ENCODE results near the gene PTGER4.
"Not testable (repeated sequence)": the region's sequence is repeated elsewhere in the genome, so short reads cannot be mapped to it uniquely, and the experiment has no call there.

PTGER4 gene

DNA sequence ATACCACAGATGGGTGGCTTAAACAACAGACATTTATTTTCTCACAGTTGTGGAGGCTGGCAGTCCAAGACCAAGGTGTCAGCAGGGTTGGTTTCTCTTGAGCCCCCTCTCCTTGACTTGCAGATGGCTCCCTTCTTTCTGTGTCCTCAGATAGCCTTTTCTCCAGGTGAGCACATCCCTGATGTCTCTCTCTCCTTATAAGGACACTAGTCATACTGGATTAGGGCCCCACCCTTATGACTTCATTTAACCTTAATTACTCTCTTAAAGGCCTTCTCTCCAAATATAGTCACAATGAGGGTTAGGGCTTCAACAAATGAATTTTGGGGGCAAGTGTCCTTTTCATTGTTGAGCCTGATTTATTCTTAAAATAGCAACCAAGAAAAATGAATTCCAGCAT, 14.7 kb downstream of the PTGER4 start:
- DNase-seq, result no peak

DNA sequence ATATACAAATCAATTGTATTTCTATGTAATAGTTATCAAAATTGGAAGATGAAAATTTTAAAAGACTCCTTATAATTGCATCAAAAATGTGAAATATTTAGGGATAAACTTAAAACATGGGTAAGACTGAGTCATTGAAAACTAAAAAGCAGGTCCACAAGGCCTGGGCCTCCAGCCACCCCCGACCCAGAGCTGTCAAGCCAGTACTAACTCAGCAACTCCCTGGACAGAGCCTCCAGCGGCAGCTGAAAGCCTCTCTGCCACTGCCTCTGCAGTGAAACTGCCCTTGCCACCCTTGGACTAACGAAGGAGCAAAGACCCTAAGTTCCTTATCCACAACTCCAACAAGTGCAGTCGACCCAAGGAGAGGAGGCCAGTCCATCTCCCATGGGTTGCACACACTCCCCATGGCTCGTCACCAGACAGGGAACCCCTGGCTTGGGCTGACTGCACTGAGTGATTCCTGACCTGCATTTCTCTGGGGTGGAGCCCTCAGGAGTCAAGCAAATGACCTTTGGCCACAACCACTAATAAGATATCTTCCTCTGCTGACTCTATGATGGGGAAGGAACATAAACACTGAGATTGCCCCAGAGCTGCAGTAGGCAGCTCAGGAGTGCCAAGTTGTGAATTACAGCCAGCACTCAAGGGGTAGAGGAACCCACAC, 20.5 kb downstream of the PTGER4 start:
- DNase-seq, result no peak

GRCh38 chr5:40702027-40702426, 22.3 kb downstream of the PTGER4 start:
- not testable (repeated sequence) for DNase-seq

- DNase-seq, result not testable (repeated sequence)
These were observed 25.8 kb downstream of the PTGER4 start for GRCh38 chr5:40705484-40705883.

- not testable (repeated sequence) for DNase-seq
These were observed 30.9 kb downstream of the PTGER4 start for GRCh38 chr5:40710575-40710974.

GRCh38 chr5:40714001-40714400, 34.3 kb downstream of the PTGER4 start:
- no peak for DNase-seq

DNA sequence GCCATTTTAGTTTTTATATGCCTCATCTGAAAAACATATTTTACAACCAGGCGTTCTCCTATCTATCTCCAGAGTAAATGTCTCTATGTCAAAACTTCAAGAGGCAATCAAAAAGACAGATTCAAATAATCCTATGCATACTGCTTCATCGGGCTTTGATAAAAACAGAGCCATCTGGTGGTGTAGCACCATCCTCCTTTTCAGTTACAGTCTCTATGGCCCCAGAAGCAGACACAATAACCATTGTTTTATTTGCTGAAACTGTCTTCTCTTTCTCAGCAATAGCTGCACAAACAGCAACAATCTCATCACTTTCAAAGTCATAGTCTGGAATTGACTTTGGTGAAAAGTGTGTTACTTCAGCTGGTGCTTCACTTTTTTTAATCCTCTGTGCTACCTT, 36.3 kb downstream of the PTGER4 start:
- no peak for DNase-seq

GRCh38 chr5:40716590-40716989, 36.9 kb downstream of the PTGER4 start:
- DNase-seq, result no peak

- no peak for DNase-seq
These were observed 37.6 kb downstream of the PTGER4 start for GRCh38 chr5:40717281-40717680.

DNA sequence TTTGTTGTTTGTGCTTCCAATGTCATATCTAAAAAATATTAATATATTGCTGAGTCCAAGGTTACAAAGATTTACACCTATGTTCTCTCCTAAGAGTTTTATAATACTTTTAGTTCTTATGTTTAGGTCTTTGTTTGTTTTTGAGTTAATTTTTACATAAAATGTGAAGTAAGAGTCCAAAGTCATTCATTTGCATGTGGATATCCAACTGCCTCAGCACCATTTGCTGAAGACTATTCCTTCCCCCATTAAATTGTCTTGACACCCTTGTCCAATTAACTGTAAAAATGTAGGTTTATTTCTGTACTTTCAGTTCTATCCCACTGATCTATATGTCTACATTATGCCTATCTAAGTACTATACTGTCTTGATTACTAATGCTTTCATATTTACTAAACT, 40.4 kb downstream of the PTGER4 start:
- no peak for DNase-seq

GRCh38 chr5:40722497-40722911, 42.8 kb downstream of the PTGER4 start:
- not testable (repeated sequence) for DNase-seq

DNA sequence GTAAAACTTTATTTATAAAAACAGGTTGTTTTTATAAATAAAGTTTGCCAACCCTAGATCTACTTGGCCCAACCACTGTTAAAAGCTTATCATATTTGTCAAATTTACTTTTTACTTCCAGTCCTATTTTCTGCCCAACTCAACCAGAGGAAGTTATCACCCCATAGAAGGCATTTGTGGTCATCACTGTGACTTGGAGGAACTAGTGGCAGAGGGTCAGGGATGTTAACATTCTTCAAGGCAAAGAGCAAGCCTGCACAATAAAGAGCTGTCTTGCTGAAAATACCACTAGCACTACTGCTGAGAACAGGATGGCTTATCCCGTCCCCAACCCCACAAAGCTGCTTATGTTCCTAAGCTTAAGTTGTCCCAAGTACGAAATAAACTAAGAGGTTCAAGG, 53.7 kb downstream of the PTGER4 start:
- no peak for DNase-seq

DNA sequence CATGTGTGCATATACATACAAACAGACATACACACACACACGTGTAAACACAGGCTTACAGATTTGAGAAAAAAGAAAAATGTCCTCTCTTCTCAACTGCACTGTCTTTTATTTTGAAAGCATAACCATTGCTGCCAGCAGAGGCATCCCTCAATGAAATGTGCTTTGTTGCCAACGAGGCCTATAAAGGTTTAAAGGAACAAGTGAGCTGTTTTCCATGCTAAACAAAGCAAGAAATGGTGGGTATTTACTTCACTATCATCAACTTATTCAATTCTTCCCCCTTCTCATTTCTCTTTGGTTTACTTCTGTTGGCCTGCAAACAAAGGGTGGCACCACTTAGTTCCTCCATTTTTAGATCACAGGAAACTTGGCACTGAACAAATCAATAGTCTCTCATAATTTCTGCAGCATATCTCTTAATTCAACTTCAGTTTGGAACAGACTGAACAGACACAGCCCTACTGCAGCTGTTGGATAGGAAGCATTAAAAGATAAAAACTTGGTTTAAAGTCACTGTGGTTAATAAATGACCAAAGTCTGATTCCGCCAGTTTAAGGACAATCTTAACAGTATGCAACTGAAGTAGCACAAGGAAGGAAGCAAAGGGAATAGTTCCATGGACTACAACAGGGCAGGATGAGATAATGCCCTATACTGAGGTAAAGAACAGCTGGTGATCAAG, 54.3 kb downstream of the PTGER4 start:
- DNase-seq, result no peak

DNA sequence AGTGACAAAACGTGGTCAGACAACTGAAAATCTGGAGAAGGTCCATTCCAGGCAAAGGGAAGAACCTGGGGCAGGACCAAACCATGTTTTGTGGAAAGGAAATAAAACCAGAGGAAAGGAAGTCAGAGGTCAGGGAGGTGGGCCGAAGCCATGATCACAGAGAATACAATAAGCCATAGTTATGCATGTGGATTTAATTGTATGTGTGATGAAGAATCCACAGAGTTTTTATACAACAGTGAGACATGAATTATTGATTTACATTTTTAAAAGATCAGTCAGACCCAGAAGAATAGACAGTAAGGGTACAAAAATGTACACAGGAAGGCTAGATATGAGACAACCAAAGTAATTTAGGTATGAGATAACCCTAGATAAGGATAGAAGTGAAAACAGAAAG, 55.3 kb downstream of the PTGER4 start:
- DNase-seq, result no peak

DNA sequence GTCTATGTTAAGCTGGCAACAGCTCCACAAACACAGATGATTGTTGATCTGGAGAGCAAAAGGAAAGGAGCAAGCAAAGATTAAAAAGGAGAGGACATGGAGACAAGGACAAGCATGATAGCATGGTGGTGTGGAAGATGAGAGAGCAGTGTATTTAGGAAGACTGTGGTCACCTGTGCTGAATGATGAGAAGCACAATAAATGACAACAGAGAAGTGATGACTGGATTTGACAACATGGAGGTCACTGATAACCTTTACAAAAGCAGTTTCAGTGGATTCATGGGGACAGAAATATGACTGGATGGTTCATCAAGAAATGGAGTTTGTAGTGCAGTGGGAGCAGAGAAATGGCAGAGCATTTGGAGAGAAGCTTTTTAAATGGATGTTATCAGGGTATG, 55.9 kb downstream of the PTGER4 start:
- no peak for DNase-seq

GRCh38 chr5:40736103-40736875, 56.6 kb downstream of the PTGER4 start:
- DNase-seq, result no peak

DNA sequence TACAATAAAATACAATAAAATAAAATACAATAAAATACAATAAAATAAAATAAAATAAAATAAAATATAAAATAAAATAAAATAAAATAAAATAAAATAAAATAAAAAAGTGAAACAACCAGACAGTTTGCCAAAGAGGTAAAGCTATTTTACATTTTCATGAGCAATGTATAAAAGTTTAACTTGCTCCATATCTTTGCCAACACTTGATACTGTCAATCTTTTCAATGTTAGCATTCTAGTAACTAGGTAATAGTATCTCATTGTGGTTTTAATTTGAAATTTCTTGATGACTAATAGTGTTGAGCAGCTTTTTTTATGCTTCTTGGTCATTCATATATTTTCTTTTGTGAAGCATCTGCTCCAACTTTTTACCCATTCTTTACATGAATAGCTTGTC, 58.8 kb downstream of the PTGER4 start:
- no peak for DNase-seq

All from activated effector memory CD4-positive, alpha-beta T cell treated with Interleukin-2 at 50 U/mL for 16 hours (primary cell).